Measurements from ENCODE around the gene CITED4.

Gene CITED4

GRCh38 chr1:40823983-40824382, 38.2 kb downstream of the CITED4 start:
- TF ChIP-seq CTCF (IDR thresholded peaks at IDR 0.05; ENCODE audit: low read depth, low read length) = no peak
- DNase-seq (ENCODE audit: low read depth, low spot score) = no peak
- H3K4me3 ChIP-seq (ENCODE audit: low read depth, low read length) = no peak overlapping the region
- in situ Hi-C loops (cut with HindIII; ENCODE audit: low sequenced_read_pairs) = no loop called here

GRCh38 chr1:40823345-40823744, 38.8 kb downstream of the CITED4 start:
- no peak for DNase-seq (ENCODE audit: low read depth, low spot score)
- no peak overlapping the region for H3K4me3 ChIP-seq (ENCODE audit: low read depth, low read length)
- in situ Hi-C loops (cut with HindIII; ENCODE audit: low sequenced_read_pairs) = no loop called here
- no peak for TF ChIP-seq CTCF (IDR thresholded peaks at IDR 0.05; ENCODE audit: low read depth, low read length)

GRCh38 chr1:40822890-40823289, 39.3 kb downstream of the CITED4 start:
- no peak overlapping the region for H3K4me3 ChIP-seq (ENCODE audit: low read depth, low read length)
- no peak for TF ChIP-seq CTCF (IDR thresholded peaks at IDR 0.05; ENCODE audit: low read depth, low read length)
- no peak for DNase-seq (ENCODE audit: low read depth, low spot score)
- in situ Hi-C loops (cut with HindIII; ENCODE audit: low sequenced_read_pairs) = no loop called here

GRCh38 chr1:40820911-40821693, 41.1 kb downstream of the CITED4 start:
- no peak for DNase-seq (ENCODE audit: low read depth, low spot score)
- TF ChIP-seq CTCF (IDR thresholded peaks at IDR 0.05; ENCODE audit: low read depth, low read length) = no peak
- in situ Hi-C loops (cut with HindIII; ENCODE audit: low sequenced_read_pairs) = no loop called here
- H3K4me3 ChIP-seq (ENCODE audit: low read depth, low read length) = no peak overlapping the region

- no peak for TF ChIP-seq CTCF (IDR thresholded peaks at IDR 0.05; ENCODE audit: low read depth, low read length)
- DNase-seq (ENCODE audit: low read depth, low spot score) = no peak
- H3K4me3 ChIP-seq (ENCODE audit: low read depth, low read length) = no peak overlapping the region
- in situ Hi-C loops (cut with HindIII; ENCODE audit: low sequenced_read_pairs) = no loop called here
These were observed 41.8 kb downstream of the CITED4 start for GRCh38 chr1:40820251-40820797.

- TF ChIP-seq CTCF (IDR thresholded peaks at IDR 0.05; ENCODE audit: low read depth, low read length) = no peak
- no peak overlapping the region for H3K4me3 ChIP-seq (ENCODE audit: low read depth, low read length)
- DNase-seq (ENCODE audit: low read depth, low spot score) = no peak
- in situ Hi-C loops (cut with HindIII; ENCODE audit: low sequenced_read_pairs) = no loop called here
These were observed 43.1 kb downstream of the CITED4 start for GRCh38 chr1:40819101-40819500.
